OCI-LY7 (cell line): ENCODE data around the gene MRPL41.

Experiments used
- EZH2phosphoT487 ChIP-seq: fragments of 200-600 bp; sonication (generic); IDR thresholded peaks from 2 replicates; pipeline ENCODE4 v1.6.1; 2018; ENCODE audit warnings: low read depth, borderline replicate concordance, mild to moderate bottlenecking, mixed run types, antibody characterized with exemption, low read length, moderate library complexity, mixed read lengths
- TF ChIP-seq, protein P1 (sequence below): fragments of 200-600 bp; sonication (generic); conservative IDR thresholded peaks from 2 replicates; pipeline ENCODE4 v1.5.1; 2014; ENCODE audit warnings: mild to moderate bottlenecking, antibody characterized with exemption, low read length, moderate library complexity, mixed read lengths

DNA sequence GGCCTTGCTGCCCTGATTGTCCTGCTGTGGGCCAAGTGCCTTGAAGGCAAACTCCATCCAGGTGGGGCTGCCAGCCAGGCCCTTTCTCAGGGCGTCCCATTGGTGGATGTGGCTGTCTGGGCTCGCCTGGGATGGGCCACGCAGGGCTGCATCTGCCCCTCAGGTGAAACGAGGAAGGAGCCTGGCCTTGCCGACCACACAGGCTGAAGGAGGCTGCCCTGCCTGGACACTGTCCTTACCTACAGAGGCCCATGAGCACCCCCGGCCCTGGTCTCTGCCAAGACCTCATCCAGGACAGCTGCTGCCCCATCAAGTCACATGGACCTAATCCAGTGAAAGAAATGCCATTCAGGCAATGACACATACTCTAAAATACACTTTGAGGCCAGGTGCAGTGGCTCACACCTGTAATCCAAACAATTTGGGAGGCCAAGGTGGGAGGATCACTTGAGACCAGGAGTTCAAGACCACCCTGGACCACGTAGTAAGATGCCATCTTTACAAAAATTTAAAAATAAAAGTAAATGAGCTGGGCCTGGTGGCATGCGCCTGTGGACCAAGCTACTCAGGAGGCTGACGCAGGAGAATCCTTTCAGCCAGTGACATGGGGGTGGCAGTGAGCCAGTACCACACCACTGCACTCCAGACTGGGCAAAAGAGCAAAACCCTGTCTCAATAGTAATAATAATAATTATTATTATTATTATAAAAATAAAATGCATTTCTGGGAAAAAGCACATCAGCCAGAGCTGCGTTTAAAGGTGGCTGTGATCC lies 35.3 kb upstream of the MRPL41 start:
- TF ChIP-seq, protein P1, sequence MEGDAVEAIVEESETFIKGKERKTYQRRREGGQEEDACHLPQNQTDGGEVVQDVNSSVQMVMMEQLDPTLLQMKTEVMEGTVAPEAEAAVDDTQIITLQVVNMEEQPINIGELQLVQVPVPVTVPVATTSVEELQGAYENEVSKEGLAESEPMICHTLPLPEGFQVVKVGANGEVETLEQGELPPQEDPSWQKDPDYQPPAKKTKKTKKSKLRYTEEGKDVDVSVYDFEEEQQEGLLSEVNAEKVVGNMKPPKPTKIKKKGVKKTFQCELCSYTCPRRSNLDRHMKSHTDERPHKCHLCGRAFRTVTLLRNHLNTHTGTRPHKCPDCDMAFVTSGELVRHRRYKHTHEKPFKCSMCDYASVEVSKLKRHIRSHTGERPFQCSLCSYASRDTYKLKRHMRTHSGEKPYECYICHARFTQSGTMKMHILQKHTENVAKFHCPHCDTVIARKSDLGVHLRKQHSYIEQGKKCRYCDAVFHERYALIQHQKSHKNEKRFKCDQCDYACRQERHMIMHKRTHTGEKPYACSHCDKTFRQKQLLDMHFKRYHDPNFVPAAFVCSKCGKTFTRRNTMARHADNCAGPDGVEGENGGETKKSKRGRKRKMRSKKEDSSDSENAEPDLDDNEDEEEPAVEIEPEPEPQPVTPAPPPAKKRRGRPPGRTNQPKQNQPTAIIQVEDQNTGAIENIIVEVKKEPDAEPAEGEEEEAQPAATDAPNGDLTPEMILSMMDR = no peak
- no peak for TF ChIP-seq EZH2phosphoT487
